PC-9 (cell line): Measurements from ENCODE around the gene PPM1F. TPM values are rescaled to one million over a fixed set of nuclear protein-coding genes. Genes with fewer than 3 reads are reported as not detected.

ENCODE experiments used
- BruUV-seq: library from RNA; stranded (reverse); fragments of 400-500 nt; replicated peaks from 2 replicates; lab custom pipeline; 2021; lab: Mats Ljungman, UMichigan
- CTCF ChIA-PET: fragments of 300-600 bp; sonication (Branson Sonifier 250); formaldehyde crosslinking; loops from one replicate; lab custom pipeline; 2022; ENCODE audit warnings: antibody characterized with exemption; lab: Charles Lee
- POLR2A ChIA-PET: fragments of 300-600 bp; sonication (Branson Sonifier 250); formaldehyde crosslinking; loops from one replicate; lab custom pipeline; 2022; ENCODE audit warnings: antibody characterized with exemption; ENCODE audit not compliant: unreplicated experiment; lab: Charles Lee
- DNase-seq, 2 experiments: peaks; one replicate each; pipeline versions ENCODE4 v3.0.0 to v3.0.0-alpha.2; 2015 to 2022; ENCODE audit warnings: mixed read lengths in 1 of 2
- H2AFZ ChIP-seq: fragments of 200-600 bp; sonication (generic); 2 replicates; pipeline ENCODE4 v1.8.1; 2017; ENCODE audit warnings: antibody characterized with exemption
- H3F3A ChIP-seq: fragments of 200-600 bp; sonication (generic); 2 replicates; pipeline ENCODE4 v1.8.1; 2017; ENCODE audit warnings: antibody characterized with exemption, mild to moderate bottlenecking, low read depth; ENCODE audit not compliant: insufficient read depth
- H3K27ac ChIP-seq: fragments of 200-600 bp; sonication (generic); 2 replicates; pipeline ENCODE4 v1.6.1; 2016; ENCODE audit warnings: mixed run types
- H3K27me3 ChIP-seq: fragments of 200-600 bp; sonication (generic); 2 replicates; pipeline ENCODE4 v1.6.1; 2016; ENCODE audit warnings: low read depth, mixed run types; ENCODE audit not compliant: insufficient read depth
- H3K36me3 ChIP-seq: fragments of 200-600 bp; sonication (generic); 2 replicates; pipeline ENCODE4 v1.6.1; 2016; ENCODE audit warnings: low read depth, mixed run types
- H3K4me1 ChIP-seq: fragments of 200-600 bp; sonication (generic); replicated peaks from 2 replicates; pipeline ENCODE4 v1.6.1; 2016; ENCODE audit warnings: mixed run types; ENCODE audit not compliant: insufficient read depth
- H3K4me2 ChIP-seq: fragments of 200-600 bp; sonication (generic); 2 replicates; pipeline ENCODE4 v1.6.1; 2017; ENCODE audit warnings: mixed run types
- H3K4me3 ChIP-seq: fragments of 200-600 bp; sonication (generic); 2 replicates; pipeline ENCODE4 v1.6.1; 2016; ENCODE audit warnings: mixed run types
- H3K79me2 ChIP-seq: fragments of 200-600 bp; sonication (generic); 2 replicates; pipeline ENCODE4 v1.6.1; 2017; ENCODE audit warnings: low read depth, mixed run types
- H3K9me2 ChIP-seq: fragments of 200-600 bp; sonication (generic); 2 replicates; pipeline ENCODE4 v1.8.1; 2017; ENCODE audit warnings: mild to moderate bottlenecking; ENCODE audit not compliant: insufficient read depth
- H3K9me3 ChIP-seq: fragments of 200-600 bp; sonication (generic); 2 replicates; pipeline ENCODE4 v1.8.1; 2016; ENCODE audit warnings: low read depth; ENCODE audit not compliant: insufficient read depth
- H4K20me1 ChIP-seq: fragments of 200-600 bp; sonication (generic); 2 replicates; pipeline ENCODE4 v1.8.1; 2017; ENCODE audit not compliant: insufficient read depth
- EZH2 ChIP-seq: fragments of 200-600 bp; sonication (generic); IDR thresholded peaks from 2 replicates; pipeline ENCODE4 v1.8.0; 2017; ENCODE audit warnings: antibody characterized with exemption, low read depth
- intact Hi-C: fragments of 100-400 bp; cut with micrococcal nuclease; formaldehyde crosslinking; loops from one replicate; pipeline ENCODE4 v1.10.0; 2022; ENCODE audit not compliant: unreplicated experiment
- total RNA-seq: library from RNA; stranded (reverse); gene quantifications from 2 replicates; pipeline ENCODE4 v1.2.3, GENCODE V29; 2021
- TF ChIP-seq, protein P1 (sequence below): fragments of 200-600 bp; sonication (generic); conservative IDR thresholded peaks from 2 replicates; pipeline ENCODE4 v1.6.1; 2017; ENCODE audit warnings: mixed run types, antibody characterized with exemption, mild to moderate bottlenecking, moderate library complexity

PPM1F gene
- total RNA-seq, 1 experiment from 2014 or later: 20.6 TPM

DNA sequence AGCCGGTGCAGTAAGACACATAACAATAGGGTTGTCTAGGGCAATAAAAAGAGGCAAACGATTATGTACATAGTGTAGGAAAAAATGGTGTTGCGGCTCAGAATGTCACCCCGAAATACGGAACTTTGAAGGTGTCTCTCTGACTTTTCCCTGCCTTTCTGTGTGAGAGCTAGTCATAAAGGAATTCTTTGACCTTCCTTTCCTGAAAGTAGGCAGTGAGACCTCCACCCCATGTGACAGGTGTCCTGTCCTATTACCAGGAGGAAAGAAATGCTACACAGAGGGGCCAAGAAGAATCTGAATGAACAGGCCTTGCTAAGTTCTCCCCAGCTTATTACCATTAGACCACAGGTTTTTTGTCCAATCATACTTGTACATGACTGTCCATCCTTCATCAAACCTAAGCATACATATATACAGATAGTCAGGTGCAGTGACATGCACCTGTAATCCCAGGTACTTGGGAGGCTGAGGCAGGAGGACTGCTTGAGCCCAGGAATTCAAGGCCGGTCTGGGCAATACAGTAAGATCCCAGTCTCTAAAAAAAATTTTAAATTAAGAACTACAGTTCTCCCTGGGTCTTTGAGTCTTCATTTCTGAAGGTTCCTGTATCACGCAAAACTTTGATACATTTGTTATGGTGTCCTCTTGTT, 46.1 kb upstream of the PPM1F start:
- H3K4me2 ChIP-seq: no peak overlapping the region
- CTCF ChIA-PET: no interaction called here
- BruUV-seq: no TSS peak
- no peak overlapping the region for H3K4me3 ChIP-seq
- H3F3A ChIP-seq: no peaks in the 10 kb centered on the region
- no peaks in the 10 kb centered on the region for H3K36me3 ChIP-seq
- H3K79me2 ChIP-seq: no peaks in the 10 kb centered on the region
- no peaks in the 10 kb centered on the region for H3K9me2 ChIP-seq
- no peak overlapping the region for H3K27ac ChIP-seq
- DNase-seq: no peak
- no peaks in the 10 kb centered on the region for H4K20me1 ChIP-seq
- H3K9me3 ChIP-seq: no peaks in the 10 kb centered on the region
- no peak for TF ChIP-seq EZH2
- TF ChIP-seq, protein P1, sequence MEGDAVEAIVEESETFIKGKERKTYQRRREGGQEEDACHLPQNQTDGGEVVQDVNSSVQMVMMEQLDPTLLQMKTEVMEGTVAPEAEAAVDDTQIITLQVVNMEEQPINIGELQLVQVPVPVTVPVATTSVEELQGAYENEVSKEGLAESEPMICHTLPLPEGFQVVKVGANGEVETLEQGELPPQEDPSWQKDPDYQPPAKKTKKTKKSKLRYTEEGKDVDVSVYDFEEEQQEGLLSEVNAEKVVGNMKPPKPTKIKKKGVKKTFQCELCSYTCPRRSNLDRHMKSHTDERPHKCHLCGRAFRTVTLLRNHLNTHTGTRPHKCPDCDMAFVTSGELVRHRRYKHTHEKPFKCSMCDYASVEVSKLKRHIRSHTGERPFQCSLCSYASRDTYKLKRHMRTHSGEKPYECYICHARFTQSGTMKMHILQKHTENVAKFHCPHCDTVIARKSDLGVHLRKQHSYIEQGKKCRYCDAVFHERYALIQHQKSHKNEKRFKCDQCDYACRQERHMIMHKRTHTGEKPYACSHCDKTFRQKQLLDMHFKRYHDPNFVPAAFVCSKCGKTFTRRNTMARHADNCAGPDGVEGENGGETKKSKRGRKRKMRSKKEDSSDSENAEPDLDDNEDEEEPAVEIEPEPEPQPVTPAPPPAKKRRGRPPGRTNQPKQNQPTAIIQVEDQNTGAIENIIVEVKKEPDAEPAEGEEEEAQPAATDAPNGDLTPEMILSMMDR: no peak
- POLR2A ChIA-PET: no interaction called here
- intact Hi-C loops: no loop called here
- no peaks in the 10 kb centered on the region for H3K4me1 ChIP-seq
- H2AFZ ChIP-seq: no peak overlapping the region
- H3K27me3 ChIP-seq: peaks cover 32% of the 10 kb centered on the region; the same call in 1 of the 2 replicates

DNA sequence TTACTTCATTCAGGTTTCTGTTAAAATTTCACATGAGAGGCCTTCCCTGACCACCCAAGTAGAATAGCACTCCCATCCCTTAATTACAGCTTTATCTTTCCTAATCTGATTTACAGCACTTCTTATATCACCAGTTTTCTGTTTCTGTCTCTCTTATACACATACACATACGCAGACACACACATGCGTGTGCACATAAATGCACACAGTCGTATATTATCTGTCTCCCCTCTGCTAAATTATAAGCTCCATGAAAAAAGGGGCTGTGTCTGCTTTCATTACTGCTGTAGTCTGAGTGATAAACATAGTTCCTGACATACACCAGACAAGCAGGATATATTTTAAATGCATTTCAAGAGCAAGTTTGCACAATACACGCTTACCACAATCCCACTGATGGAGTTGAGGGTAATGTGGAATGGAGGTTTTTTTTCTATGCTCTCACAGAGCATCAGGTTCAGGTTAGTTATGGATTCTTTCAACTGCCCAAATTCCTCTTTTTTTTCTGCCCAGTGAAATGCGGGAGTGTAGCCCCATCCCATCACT, 43.6 kb upstream of the PPM1F start:
- Histone ChIP-seq H3K4me2 (no peak overlapping the region), H3K9me2 (no peaks in the 10 kb centered on the region), H3K79me2 (no peaks in the 10 kb centered on the region), H3F3A (no peaks in the 10 kb centered on the region), H3K27me3 (peaks cover 21% of the 10 kb centered on the region), H4K20me1 (no peaks in the 10 kb centered on the region), H3K9me3 (no peaks in the 10 kb centered on the region), H3K4me3 (no peak overlapping the region), H3K4me1 (no peaks in the 10 kb centered on the region), H2AFZ (no peak overlapping the region), H3K27ac (no peak overlapping the region), H3K36me3 (no peaks in the 10 kb centered on the region)
- DNase-seq: no peak
- no peak for TF ChIP-seq EZH2
- TF ChIP-seq, protein P1: no peak
- BruUV-seq: no TSS peak
- ChIA-PET POLR2A (no interaction called here), CTCF (no interaction called here)
- intact Hi-C loops: no loop called here

DNA sequence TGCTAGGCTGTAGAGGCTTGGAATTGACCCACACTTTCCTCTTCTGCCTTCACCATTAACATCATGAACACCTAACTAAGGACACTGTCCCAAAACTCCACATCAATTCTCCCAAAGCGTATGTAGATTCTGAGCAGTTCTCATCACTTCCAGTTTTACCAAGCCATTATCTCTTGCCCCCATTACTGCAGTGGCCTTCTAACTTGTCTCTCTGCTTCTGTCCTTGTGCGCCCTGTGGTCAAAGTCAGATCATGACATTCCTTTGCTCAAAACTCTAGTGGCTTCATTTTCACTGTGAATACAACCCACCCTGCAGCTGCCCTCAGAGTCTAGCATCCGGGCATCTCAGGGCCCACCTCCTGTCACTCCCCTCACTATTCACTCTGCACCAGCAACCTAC, 43.0 kb upstream of the PPM1F start:
- no peak overlapping the region for H3K27ac ChIP-seq
- H3K79me2 ChIP-seq: no peaks in the 10 kb centered on the region
- no peaks in the 10 kb centered on the region for H4K20me1 ChIP-seq
- BruUV-seq: no TSS peak
- H3K4me1 ChIP-seq: no peaks in the 10 kb centered on the region
- no peaks in the 10 kb centered on the region for H3F3A ChIP-seq
- H3K27me3 ChIP-seq: peaks cover 15% of the 10 kb centered on the region
- no peaks in the 10 kb centered on the region for H3K9me2 ChIP-seq
- H3K9me3 ChIP-seq: no peaks in the 10 kb centered on the region
- no peak overlapping the region for H3K4me2 ChIP-seq
- H3K36me3 ChIP-seq: no peaks in the 10 kb centered on the region
- POLR2A ChIA-PET: no interaction called here
- DNase-seq: no peak
- TF ChIP-seq, protein P1: no peak
- no peak for TF ChIP-seq EZH2
- no peak overlapping the region for H2AFZ ChIP-seq
- H3K4me3 ChIP-seq: no peak overlapping the region
- CTCF ChIA-PET: no interaction called here
- intact Hi-C loops: no loop called here
